ENCODE results near the gene CIITA.

CIITA gene

GRCh38 chr16:10959161-10959560, 82.2 kb downstream of the CIITA start:
- no peak for DNase-seq (ENCODE audit: low read depth in 1 of 2, low spot score in 1 of 2)
- Histone ChIP-seq H3K27ac (replicated peaks) (no peak overlapping the region), H3K4me3 (replicated peaks; ENCODE audit: insufficient read depth, low read length) (no peak overlapping the region), H3K27me3 (ENCODE audit: insufficient read depth, poor library complexity, severe bottlenecking) (no peaks in the 10 kb centered on the region)
- TF ChIP-seq SPI1 (IDR thresholded peaks at IDR 0.05; ENCODE audit: borderline replicate concordance, low read depth) (no peak), POLR2AphosphoS5 (IDR thresholded peaks at IDR 0.05; ENCODE audit: low read depth) (no peak), GABPA (IDR thresholded peaks at IDR 0.05; ENCODE audit: low read depth) (no peak)
- TF ChIP-seq, protein P1, sequence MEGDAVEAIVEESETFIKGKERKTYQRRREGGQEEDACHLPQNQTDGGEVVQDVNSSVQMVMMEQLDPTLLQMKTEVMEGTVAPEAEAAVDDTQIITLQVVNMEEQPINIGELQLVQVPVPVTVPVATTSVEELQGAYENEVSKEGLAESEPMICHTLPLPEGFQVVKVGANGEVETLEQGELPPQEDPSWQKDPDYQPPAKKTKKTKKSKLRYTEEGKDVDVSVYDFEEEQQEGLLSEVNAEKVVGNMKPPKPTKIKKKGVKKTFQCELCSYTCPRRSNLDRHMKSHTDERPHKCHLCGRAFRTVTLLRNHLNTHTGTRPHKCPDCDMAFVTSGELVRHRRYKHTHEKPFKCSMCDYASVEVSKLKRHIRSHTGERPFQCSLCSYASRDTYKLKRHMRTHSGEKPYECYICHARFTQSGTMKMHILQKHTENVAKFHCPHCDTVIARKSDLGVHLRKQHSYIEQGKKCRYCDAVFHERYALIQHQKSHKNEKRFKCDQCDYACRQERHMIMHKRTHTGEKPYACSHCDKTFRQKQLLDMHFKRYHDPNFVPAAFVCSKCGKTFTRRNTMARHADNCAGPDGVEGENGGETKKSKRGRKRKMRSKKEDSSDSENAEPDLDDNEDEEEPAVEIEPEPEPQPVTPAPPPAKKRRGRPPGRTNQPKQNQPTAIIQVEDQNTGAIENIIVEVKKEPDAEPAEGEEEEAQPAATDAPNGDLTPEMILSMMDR (IDR thresholded peaks at IDR 0.05; ENCODE audit: insufficient read depth, low read length) = no peak

GRCh38 chr16:10961231-10961630, 84.2 kb downstream of the CIITA start:
- no peaks in the 10 kb centered on the region for H3K27me3 ChIP-seq (ENCODE audit: insufficient read depth, poor library complexity, severe bottlenecking)
- no peak for TF ChIP-seq GABPA (IDR thresholded peaks at IDR 0.05; ENCODE audit: low read depth)
- TF ChIP-seq, protein P2, sequence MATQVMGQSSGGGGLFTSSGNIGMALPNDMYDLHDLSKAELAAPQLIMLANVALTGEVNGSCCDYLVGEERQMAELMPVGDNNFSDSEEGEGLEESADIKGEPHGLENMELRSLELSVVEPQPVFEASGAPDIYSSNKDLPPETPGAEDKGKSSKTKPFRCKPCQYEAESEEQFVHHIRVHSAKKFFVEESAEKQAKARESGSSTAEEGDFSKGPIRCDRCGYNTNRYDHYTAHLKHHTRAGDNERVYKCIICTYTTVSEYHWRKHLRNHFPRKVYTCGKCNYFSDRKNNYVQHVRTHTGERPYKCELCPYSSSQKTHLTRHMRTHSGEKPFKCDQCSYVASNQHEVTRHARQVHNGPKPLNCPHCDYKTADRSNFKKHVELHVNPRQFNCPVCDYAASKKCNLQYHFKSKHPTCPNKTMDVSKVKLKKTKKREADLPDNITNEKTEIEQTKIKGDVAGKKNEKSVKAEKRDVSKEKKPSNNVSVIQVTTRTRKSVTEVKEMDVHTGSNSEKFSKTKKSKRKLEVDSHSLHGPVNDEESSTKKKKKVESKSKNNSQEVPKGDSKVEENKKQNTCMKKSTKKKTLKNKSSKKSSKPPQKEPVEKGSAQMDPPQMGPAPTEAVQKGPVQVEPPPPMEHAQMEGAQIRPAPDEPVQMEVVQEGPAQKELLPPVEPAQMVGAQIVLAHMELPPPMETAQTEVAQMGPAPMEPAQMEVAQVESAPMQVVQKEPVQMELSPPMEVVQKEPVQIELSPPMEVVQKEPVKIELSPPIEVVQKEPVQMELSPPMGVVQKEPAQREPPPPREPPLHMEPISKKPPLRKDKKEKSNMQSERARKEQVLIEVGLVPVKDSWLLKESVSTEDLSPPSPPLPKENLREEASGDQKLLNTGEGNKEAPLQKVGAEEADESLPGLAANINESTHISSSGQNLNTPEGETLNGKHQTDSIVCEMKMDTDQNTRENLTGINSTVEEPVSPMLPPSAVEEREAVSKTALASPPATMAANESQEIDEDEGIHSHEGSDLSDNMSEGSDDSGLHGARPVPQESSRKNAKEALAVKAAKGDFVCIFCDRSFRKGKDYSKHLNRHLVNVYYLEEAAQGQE (IDR thresholded peaks at IDR 0.05; ENCODE audit: insufficient replicate concordance, low read depth) = no peak
- TF ChIP-seq SPI1 (IDR thresholded peaks at IDR 0.05; ENCODE audit: borderline replicate concordance, low read depth) = no peak
- TF ChIP-seq, protein P1 (IDR thresholded peaks at IDR 0.05; ENCODE audit: insufficient read depth, low read length) = no peak
- TF ChIP-seq POLR2AphosphoS5 (IDR thresholded peaks at IDR 0.05; ENCODE audit: low read depth) = no peak
- H3K4me3 ChIP-seq (replicated peaks; ENCODE audit: insufficient read depth, low read length) = no peak overlapping the region
- no peak for DNase-seq (ENCODE audit: low read depth in 1 of 2, low spot score in 1 of 2)
- H3K27ac ChIP-seq (replicated peaks) = no peak overlapping the region

DNA sequence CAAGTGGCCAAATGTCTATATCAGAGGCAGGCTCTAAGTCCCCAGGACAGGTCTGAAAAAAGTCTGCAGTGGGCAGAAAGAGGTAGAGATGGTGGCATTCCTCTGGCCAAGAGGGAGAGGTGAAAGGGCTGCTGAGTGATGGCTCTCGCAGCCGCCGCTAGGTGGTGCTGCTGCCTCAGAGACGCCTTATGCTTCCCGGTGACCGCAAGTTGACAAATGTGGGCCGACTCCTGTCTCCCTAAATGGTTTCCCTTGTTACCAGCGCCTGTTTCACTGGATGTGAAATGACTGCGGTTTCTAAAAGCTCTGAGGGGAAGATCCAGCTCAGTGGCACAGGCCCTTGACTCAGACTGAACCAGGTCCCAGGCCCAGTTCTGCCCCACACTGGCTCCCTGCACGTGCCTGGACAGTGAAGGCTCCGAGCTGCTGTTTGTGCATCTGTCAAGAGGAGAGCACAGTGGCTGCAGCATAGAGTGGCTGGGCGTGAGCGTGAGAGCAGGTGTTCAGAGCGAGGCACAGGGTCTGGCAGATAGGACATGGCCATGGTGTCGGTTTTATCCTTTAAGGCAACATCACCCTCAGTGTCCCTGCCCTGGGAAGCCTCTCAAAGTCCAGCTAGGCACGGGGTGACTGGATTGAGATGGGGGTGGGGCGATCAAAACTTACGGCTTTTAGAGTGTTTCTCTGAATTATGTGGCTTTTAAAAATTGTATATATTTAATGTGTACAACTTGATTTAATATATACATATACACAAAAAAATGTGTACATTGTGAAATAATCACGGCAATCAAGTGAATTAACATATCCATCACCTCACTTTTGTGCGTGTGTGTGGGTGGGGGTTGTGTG, 87.3 kb downstream of the CIITA start:
- peak; percentile 57 to 74 for DNase-seq (ENCODE audit: low read depth in 1 of 2, low spot score in 1 of 2)
- Histone ChIP-seq H3K27me3 (ENCODE audit: insufficient read depth, poor library complexity, severe bottlenecking) (no peaks in the 10 kb centered on the region), H3K4me3 (replicated peaks; ENCODE audit: insufficient read depth, low read length) (no peak overlapping the region), H3K27ac (replicated peaks) (no peak overlapping the region)
- TF ChIP-seq POLR2AphosphoS5 (IDR thresholded peaks at IDR 0.05; ENCODE audit: low read depth) (no peak), GABPA (IDR thresholded peaks at IDR 0.05; ENCODE audit: low read depth) (no peak), SPI1 (IDR thresholded peaks at IDR 0.05; ENCODE audit: borderline replicate concordance, low read depth) (no peak)
- TF ChIP-seq, protein P2 (IDR thresholded peaks at IDR 0.05; ENCODE audit: insufficient replicate concordance, low read depth) = no peak
- TF ChIP-seq, protein P1 (IDR thresholded peaks at IDR 0.05; ENCODE audit: insufficient read depth, low read length) = peak; percentile 98
